ENCODE data around the gene ZNF652. TPM values are rescaled to one million over a fixed set of nuclear protein-coding genes. Genes with fewer than 3 reads are reported as not detected.
"Not testable (repeated sequence)": the region's sequence is repeated elsewhere in the genome, so short reads cannot be mapped to it uniquely, and the experiment has no call there.

Gene ZNF652
- total RNA-seq, 1 experiment from 2014 or later: 13.0 TPM

DNA sequence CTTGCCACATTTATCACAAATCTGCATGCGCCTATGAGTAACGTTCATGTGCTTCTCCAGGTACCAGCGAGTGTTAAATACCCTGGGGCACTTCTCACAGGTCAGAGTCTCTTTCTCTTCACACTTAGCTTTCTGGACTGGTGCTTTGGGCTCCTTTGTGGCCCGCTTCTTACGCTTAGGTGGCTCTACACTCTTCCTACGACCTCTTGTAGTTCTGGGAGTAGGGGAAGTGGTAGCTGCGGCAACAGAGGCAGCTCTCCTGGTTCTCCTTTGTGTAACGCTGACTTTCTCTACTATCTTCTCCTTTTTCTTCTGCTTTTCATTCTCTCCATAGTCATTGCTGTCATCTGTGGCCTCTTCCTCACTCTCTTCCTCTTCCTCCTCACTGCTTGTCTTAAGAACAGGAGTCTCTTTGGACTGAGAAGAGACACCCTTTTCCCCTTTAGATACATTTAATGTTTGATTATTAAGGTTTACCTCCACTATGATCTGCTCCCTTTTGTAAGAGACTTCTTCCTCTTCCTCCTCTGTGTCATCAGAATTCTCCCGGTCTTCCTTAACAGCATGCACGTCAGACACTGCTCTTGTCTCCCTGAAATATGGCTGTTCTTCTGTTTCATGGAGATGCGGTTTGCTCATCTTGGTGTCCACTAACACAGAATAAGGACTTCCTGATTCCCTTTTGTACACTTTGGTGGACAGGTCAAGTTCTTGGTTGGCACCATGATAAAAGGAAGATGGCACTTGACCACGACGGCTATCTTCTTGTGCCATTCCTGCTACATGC is 45.0 kb downstream of the ZNF652 start:
- DNase-seq (ENCODE audit: low spot score): no peak

DNA sequence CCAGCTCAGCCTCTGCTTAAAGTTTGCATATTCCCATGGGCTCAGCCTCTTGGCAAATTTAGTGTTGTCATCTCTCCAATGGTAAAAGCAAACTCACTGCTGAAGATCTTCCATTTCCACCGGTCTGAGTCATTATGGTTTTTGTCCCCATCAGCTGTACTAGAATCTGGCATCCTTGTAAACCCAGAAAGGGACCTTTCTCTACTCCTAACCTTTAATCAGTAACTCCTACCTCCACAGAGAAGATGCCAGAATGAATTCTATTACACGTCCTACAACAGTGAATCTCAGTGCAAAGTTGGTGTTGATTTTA is 45.8 kb downstream of the ZNF652 start:
- no peak for DNase-seq (ENCODE audit: low spot score)

DNA sequence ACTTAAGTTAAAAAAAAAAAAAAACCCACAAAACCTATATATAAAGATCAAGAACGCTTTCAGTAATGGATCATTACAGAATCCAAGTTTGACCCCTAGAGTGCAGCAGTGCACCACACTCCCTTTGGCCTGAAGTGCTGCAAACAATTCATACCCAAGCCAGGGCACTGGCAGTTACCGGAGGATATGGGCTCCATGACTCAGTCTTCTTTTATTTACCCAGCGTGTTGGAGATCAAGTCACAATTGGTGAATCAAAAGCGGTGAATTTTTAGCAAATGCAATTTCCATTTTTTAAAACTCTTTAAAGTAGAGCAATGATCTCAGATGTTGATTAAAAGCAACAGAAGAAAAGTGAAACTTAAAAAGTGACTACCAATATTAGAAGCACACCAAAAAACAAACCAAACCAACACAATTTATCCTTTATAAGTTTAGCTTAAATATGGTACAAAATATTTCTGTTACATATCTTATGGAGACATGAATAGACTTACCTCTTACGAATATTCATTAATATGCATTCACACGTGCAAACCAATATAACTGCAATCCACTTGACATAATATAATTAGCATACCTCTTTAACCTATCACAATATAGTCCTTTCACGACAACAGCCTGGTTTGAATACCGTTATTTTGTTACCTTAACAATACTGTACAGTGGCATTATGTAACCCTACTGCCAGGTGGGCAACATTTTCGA is 46.3 kb downstream of the ZNF652 start:
- peak; percentile 89 for DNase-seq (ENCODE audit: low spot score)

DNA sequence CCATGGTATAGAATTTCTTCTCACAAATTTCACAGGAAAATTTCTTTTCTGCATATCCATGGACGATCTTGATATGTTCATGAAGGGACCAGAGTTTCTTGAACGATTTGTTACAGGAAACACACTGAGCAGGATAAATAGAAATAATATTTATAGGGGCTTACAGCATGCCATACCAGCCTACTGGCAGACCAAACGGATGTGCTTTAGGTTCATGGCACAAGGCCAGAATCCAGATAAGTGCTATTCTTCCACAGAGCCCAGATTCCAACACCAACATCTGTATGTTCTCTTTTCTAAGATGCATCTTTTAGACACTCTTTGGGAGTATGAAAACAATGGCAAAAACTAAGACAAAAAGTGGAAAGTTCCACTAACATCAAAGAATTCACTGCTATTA is 49.3 kb downstream of the ZNF652 start:
- DNase-seq (ENCODE audit: low spot score): no peak

GRCh38 chr17:49299996-49300395 is 62.1 kb downstream of the ZNF652 start:
- DNase-seq (ENCODE audit: low spot score): no peak

DNA sequence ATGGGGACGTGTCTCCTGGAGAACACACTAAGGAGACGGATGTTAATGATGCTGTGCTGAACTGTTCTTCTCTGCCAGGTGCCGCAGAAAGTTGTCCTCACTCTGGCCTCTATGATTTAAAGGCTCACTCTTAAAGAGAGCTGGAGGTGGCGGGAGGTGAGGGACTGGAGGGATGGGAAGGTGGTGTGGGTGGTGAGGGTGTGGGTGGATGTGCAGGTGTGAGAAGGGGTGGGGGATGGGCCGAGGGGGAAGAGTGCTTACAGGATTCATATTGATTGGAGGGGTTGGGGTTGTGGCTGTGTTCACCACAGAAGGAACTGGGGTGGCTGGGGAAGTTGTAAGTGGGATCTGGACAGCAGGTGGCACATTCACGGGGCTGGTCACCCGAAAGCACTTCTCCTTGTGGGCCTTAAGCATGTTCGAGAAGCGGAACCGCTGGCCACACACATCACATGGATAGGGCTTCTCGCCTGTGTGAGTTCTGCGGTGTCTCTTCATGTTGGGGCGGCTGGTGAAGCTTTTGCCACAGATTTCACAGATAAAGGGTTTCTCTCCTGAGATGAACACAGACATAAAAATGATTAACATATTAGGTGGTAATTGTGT is 63.6 kb downstream of the ZNF652 start:
- no peak for DNase-seq (ENCODE audit: low spot score)

DNA sequence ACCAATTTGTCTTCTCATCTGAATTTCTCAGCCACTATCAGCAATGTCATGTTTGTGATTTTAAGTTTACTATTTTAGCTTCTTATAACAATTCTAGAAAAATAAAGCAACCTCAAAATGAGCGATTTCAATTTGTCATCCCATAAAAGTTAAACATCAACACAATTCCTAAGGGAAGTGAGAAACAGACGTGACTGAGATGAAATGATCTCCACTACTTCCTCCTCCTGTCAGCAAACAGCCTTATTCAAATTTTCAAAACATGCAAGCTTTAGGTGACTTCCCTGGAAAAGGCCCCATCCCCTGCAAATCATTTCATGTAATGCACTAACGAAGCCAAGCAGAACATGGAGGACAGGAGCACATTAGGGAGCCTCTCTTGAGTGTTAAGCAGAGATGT is 64.9 kb downstream of the ZNF652 start:
- no peak for DNase-seq (ENCODE audit: low spot score)

GRCh38 chr17:49294122-49294521 is 67.9 kb downstream of the ZNF652 start:
- no peak for DNase-seq (ENCODE audit: low spot score)

DNA sequence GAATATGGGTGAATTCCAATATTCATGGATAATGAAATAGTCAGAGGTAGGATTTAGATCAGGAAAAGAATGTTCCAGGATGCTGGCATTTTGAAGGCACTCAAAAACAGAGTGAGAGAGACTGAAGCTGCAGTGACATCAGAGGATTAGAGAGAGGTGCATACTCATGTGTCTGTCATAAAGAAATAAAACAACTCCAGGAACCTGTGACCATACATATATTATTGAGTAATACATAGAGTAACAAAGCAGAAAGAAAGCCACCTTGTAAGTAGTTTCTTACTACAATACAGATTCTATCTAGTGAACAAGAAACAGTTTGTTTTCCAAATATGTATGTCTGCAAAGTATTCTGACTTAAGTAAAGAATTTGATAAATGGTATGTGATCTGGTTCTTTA is 69.1 kb downstream of the ZNF652 start:
- no peak for DNase-seq (ENCODE audit: low spot score)

DNA sequence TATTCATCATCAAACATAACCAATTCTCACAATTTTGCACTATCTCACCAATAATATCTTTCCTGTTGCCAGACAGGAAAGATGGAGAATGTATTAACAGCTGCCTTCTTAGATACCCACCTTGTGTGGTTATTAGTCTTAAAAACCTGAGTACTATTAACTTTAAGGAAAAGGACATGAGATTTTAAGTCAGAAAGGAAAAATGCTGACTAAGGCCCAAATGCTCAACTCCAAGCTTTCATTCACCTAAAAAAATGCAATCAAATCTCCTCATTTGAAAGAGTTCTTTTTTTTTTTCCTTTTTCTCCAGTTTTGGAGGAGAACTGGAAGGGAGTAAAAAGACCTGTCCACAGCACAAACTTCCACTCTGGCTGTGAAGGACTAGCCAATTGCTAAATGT is 70.1 kb downstream of the ZNF652 start:
- no peak for DNase-seq (ENCODE audit: low spot score)

- peak; percentile 55 for DNase-seq (ENCODE audit: low spot score)
Measured at GRCh38 chr17:49290690-49291359, 71.2 kb downstream of the ZNF652 start.

- DNase-seq (ENCODE audit: low spot score): no peak
Measured at GRCh38 chr17:49288388-49288787, 73.7 kb downstream of the ZNF652 start.

DNA sequence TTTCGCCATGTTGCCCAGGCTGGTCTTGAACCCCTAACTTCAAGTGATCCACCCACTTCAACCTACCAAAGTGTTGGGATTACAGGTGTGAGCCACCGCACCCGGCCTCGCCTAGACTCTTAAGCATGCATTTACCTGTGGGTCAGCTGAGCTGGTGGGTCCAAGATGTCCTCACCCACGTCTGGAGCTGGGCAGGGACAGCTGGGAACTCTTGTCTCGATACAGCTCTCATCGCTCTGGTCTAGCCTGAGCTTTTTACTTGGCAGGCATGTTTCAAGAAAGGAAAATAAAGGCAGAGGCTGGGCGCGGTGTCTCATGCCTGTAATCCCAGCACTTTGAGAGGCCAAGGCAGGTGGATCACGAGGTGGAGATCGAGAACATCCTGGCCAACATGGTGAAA is 74.6 kb downstream of the ZNF652 start:
- DNase-seq (ENCODE audit: low spot score): no peak

GRCh38 chr17:49286261-49286973 is 75.6 kb downstream of the ZNF652 start:
- DNase-seq (ENCODE audit: low spot score): not testable (repeated sequence)

DNA sequence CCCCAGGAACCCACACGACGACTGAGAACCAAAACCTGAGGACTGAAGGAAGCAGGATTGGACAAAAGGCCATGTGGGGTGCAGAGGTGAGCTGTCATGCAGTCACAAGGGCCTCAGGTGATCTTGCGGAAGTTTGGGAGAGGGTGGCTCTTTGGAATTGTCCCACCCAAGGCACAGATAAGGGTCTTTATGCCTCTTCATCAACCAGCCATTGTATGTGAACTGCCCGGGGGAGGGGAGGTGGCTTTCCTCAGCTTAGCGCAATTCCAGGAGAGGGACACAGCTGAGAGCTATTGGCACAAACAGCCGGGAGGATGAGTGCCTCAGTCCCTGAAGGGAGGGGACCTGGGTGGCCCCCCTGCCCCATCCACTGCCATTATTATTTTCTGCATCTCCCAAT is 76.3 kb downstream of the ZNF652 start:
- DNase-seq (ENCODE audit: low spot score): no peak

DNA sequence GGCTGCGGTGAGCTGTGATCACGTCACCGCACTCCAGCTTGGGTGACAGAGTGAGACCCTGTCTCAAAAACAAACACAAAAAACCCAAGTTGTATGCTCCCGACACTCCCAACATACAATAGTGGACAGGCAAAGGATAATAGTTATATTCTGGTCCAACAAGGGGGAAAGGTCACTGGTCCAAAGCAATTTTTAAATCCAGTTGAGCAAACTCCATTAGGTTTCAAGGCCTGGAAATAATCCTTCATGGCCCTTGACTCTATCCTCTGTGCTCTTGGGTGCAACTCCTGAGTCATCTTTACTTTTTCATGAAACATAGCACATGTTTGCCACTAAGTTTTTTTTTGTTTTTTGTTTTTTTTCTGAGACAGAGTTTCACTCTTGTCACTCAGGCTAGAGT is 81.1 kb downstream of the ZNF652 start:
- DNase-seq (ENCODE audit: low spot score): no peak

- no peak for DNase-seq (ENCODE audit: low spot score)
Measured at GRCh38 chr17:49280061-49280460, 82.0 kb downstream of the ZNF652 start.

GRCh38 chr17:49279263-49280015 is 82.6 kb downstream of the ZNF652 start:
- DNase-seq (ENCODE audit: low spot score): not testable (repeated sequence)

DNA sequence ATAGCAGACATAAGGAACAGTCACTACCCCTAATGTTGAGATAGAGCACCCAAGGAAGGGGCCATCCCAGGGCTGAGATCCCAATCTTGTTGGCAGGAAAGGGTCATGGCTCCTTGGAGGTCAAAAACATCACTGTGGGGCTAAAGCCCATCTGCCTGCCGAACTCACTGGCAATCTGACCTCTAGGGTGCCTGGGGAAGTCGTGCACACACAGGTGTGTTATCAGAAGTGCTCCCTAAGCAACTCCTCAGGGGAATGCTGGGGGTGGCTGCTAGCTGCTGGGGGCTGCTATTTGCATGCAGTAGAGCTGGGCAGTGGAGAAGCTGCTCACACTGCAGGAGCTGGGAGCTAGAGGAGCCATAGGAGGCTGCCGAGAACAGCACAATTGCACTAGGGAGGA is 84.0 kb downstream of the ZNF652 start:
- no peak for DNase-seq (ENCODE audit: low spot score)

DNA sequence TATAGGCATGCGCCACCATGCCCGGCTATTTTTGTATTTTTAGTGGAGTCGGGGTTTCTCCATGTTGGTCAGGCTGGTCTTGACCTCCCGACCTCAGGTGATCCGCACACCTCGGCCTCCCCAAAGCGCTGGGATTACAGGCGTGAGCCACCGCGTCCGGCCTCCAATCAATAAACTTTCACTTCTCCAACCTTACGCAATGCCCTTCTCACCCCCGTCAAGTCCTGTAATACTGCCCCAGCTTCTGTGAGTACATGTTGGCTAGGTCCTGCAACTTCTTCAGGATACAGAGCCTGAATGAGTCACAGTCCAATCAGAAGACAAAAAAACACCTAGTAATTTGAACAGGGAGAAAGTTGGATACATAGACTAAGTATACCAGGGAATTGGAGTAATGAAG is 84.4 kb downstream of the ZNF652 start:
- no peak for DNase-seq (ENCODE audit: low spot score)

DNA sequence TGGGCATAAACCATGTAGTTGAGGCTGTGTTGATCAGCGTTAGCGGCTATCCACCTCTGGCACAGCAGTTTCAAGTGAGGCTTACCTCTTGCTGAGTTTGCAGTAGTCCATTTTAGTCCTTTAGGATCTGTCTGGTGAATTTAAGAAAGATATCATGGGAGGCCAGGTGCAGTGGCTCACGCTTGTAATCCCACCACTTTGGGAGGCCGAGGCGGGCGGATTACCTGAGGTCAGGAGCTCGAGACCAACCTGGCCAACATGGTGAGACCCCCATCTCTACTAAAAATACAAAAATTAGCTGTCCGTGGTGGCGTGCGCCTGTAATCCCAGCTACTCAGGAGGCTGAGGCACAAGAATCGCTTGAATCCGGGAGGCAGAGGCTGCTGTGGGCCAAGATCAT is 86.1 kb downstream of the ZNF652 start:
- DNase-seq (ENCODE audit: low spot score): not testable (repeated sequence)
